HEK293T (cell line): ENCODE results near the gene ITSN2.

Source experiments
- CTBP1 ChIP-seq: fragments of 450-650 bp; IDR thresholded peaks from 2 replicates; pipeline ENCODE4 v1.6.1; 2016; ENCODE audit warnings: borderline replicate concordance
- ELF4 ChIP-seq: fragments of 450-650 bp; IDR thresholded peaks from 2 replicates; pipeline ENCODE4 v1.6.1; 2017; ENCODE audit warnings: antibody characterized with exemption
- FOXK2 ChIP-seq: fragments of 450-650 bp; IDR thresholded peaks from 2 replicates; pipeline ENCODE4 v1.6.1; 2016; ENCODE audit warnings: mild to moderate bottlenecking
- FOXM1 ChIP-seq: fragments of 450-650 bp; IDR thresholded peaks from 2 replicates; pipeline ENCODE4 v1.6.1; 2017; ENCODE audit warnings: mild to moderate bottlenecking, borderline replicate concordance
- L3MBTL2 ChIP-seq: fragments of 450-650 bp; conservative IDR thresholded peaks from 2 replicates; pipeline ENCODE4 v1.6.1; 2016; ENCODE audit warnings: mild to moderate bottlenecking
- PKNOX1 ChIP-seq: fragments of 450-650 bp; IDR thresholded peaks from 2 replicates; pipeline ENCODE4 v1.6.1; 2016
- SP1 ChIP-seq: fragments of 450-650 bp; IDR thresholded peaks from 2 replicates; pipeline ENCODE4 v1.6.1; 2017
- TARDBP ChIP-seq: fragments of 450-650 bp; IDR thresholded peaks from 2 replicates; pipeline ENCODE4 v1.6.1; 2016
- ZNF384 ChIP-seq: fragments of 450-650 bp; IDR thresholded peaks from 2 replicates; pipeline ENCODE4 v1.6.1; 2016

GRCh38 chr2:24276349-24276899, 83.9 kb downstream of the ITSN2 start:
- TF ChIP-seq FOXK2, result no peak
- no peak for TF ChIP-seq CTBP1
- TF ChIP-seq TARDBP, result no peak
- TF ChIP-seq PKNOX1, result no peak
- no peak for TF ChIP-seq ELF4
- TF ChIP-seq FOXM1, result no peak
- no peak for TF ChIP-seq SP1
- no peak for TF ChIP-seq L3MBTL2
- TF ChIP-seq ZNF384, result no peak
